ENCODE measurements around the gene ATP6V1E1.

The ATP6V1E1 gene

DNA sequence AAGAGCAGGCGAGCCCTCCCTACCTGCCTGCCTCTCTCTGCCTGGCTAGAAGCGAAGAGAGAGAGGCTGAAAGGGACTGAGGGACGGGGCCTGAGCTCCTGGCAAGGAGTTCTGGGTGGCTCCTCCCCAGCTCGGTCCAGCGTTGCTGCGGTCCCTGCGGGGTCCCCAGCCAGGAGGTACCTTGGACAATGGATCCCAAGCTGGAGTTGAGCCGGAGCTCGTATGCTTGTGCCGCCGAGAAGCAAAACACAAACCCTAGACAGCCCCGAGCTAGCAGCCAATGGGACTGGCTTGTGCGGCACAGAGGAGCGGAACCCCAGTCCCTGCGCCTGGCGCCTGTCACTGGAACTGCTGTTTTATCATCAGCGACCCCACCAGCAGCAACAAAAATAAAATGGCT lies 46.9 kb downstream of the ATP6V1E1 start:
- H3K36me3 ChIP-seq (ENCODE audit: control insufficient read depth in 2 of 2, insufficient read depth in 1 of 2, low read length in 2 of 2), result no peaks in the 10 kb centered on the region
- no peaks in the 10 kb centered on the region for H3K9me3 ChIP-seq (ENCODE audit: control insufficient read depth, insufficient read depth, low read depth, low read length)
- POLR2A ChIA-PET, result no interaction called here
- H3K4me1 ChIP-seq (ENCODE audit: control insufficient read depth, insufficient read depth, low read length), result no peaks in the 10 kb centered on the region
- CTCF ChIA-PET, result interaction anchor here (0.6 kb wide), 1 partner anchor 507 kb away, joined by 3 read pairs; no protein-coding TSS in a partner anchor
- H3K27ac ChIP-seq (ENCODE audit: extremely low read depth, low read depth, low read length), result no peak overlapping the region
- TF ChIP-seq, protein P1, sequence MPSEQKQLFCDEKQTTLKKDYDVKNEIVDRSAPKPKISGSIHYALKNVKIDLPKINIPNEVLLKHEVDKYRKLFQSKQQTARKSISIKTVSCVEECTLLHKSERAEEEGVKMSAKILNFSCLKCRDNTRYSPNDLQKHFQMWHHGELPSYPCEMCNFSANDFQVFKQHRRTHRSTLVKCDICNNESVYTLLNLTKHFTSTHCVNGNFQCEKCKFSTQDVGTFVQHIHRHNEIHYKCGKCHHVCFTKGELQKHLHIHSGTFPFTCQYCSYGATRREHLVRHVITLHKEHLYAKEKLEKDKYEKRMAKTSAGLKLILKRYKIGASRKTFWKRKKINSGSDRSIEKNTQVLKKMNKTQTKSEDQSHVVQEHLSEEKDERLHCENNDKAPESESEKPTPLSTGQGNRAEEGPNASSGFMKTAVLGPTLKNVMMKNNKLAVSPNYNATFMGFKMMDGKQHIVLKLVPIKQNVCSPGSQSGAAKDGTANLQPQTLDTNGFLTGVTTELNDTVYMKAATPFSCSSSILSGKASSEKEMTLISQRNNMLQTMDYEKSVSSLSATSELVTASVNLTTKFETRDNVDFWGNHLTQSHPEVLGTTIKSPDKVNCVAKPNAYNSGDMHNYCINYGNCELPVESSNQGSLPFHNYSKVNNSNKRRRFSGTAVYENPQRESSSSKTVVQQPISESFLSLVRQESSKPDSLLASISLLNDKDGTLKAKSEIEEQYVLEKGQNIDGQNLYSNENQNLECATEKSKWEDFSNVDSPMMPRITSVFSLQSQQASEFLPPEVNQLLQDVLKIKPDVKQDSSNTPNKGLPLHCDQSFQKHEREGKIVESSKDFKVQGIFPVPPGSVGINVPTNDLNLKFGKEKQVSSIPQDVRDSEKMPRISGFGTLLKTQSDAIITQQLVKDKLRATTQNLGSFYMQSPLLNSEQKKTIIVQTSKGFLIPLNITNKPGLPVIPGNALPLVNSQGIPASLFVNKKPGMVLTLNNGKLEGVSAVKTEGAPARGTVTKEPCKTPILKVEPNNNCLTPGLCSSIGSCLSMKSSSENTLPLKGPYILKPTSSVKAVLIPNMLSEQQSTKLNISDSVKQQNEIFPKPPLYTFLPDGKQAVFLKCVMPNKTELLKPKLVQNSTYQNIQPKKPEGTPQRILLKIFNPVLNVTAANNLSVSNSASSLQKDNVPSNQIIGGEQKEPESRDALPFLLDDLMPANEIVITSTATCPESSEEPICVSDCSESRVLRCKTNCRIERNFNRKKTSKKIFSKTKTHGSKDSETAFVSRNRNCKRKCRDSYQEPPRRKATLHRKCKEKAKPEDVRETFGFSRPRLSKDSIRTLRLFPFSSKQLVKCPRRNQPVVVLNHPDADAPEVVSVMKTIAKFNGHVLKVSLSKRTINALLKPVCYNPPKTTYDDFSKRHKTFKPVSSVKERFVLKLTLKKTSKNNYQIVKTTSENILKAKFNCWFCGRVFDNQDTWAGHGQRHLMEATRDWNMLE (tag by site-specific recombination; conservative IDR thresholded peaks at IDR 0.05; ENCODE audit: low read depth), result no peak
- TF ChIP-seq KLF16 (tag by site-specific recombination; IDR thresholded peaks at IDR 0.05), result no peak
- H3K4me3 ChIP-seq (ENCODE audit: low read depth, low read length), result no peak overlapping the region

DNA sequence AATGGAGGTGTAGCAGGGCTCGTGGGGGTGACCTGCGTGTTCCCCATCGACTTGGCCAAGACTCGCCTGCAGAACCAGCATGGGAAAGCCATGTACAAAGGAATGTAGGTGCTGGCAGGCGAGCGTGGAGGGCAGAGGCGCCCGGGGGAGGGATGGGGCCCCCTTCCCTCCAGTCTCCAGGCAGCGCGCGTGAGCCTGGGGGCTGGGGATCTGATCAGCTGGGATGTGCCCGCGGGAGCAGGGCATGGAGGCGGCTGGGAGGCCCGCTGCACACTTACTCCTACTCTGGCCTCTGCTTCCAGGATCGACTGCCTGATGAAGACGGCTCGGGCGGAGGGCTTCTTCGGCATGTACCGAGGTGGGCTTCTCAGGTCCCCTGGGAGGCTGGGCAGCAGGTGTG lies 47.5 kb downstream of the ATP6V1E1 start:
- Histone ChIP-seq H3K9me3 (ENCODE audit: control insufficient read depth, insufficient read depth, low read depth, low read length) (no peaks in the 10 kb centered on the region), H3K36me3 (ENCODE audit: control insufficient read depth in 2 of 2, insufficient read depth in 1 of 2, low read length in 2 of 2) (no peaks in the 10 kb centered on the region), H3K4me3 (ENCODE audit: low read depth, low read length) (no peak overlapping the region), H3K27ac (ENCODE audit: extremely low read depth, low read depth, low read length) (no peak overlapping the region), H3K4me1 (ENCODE audit: control insufficient read depth, insufficient read depth, low read length) (no peaks in the 10 kb centered on the region)
- ChIA-PET CTCF (no interaction called here), POLR2A (no interaction called here)
- TF ChIP-seq ZNF776 (tag by site-specific recombination; IDR thresholded peaks at IDR 0.05; ENCODE audit: borderline replicate concordance) (no peak), OVOL3 (tag by site-specific recombination; IDR thresholded peaks at IDR 0.05) (no peak), ZNF140 (tag by site-specific recombination; IDR thresholded peaks at IDR 0.05) (no peak), ZNF785 (tag by site-specific recombination; IDR thresholded peaks at IDR 0.05) (no peak), ZNF239 (tag by site-specific recombination; IDR thresholded peaks at IDR 0.05) (no peak), ZNF624 (tag by site-specific recombination; IDR thresholded peaks at IDR 0.05) (no peak), KLF10 (tag by site-specific recombination; IDR thresholded peaks at IDR 0.05) (no peak), ZNF155 (tag by site-specific recombination; IDR thresholded peaks at IDR 0.05) (no peak), BCL11B (tag by site-specific recombination; IDR thresholded peaks at IDR 0.05; ENCODE audit: low read depth) (no peak), ZNF426 (tag by site-specific recombination; IDR thresholded peaks at IDR 0.05) (no peak)
- TF ChIP-seq, protein P2, sequence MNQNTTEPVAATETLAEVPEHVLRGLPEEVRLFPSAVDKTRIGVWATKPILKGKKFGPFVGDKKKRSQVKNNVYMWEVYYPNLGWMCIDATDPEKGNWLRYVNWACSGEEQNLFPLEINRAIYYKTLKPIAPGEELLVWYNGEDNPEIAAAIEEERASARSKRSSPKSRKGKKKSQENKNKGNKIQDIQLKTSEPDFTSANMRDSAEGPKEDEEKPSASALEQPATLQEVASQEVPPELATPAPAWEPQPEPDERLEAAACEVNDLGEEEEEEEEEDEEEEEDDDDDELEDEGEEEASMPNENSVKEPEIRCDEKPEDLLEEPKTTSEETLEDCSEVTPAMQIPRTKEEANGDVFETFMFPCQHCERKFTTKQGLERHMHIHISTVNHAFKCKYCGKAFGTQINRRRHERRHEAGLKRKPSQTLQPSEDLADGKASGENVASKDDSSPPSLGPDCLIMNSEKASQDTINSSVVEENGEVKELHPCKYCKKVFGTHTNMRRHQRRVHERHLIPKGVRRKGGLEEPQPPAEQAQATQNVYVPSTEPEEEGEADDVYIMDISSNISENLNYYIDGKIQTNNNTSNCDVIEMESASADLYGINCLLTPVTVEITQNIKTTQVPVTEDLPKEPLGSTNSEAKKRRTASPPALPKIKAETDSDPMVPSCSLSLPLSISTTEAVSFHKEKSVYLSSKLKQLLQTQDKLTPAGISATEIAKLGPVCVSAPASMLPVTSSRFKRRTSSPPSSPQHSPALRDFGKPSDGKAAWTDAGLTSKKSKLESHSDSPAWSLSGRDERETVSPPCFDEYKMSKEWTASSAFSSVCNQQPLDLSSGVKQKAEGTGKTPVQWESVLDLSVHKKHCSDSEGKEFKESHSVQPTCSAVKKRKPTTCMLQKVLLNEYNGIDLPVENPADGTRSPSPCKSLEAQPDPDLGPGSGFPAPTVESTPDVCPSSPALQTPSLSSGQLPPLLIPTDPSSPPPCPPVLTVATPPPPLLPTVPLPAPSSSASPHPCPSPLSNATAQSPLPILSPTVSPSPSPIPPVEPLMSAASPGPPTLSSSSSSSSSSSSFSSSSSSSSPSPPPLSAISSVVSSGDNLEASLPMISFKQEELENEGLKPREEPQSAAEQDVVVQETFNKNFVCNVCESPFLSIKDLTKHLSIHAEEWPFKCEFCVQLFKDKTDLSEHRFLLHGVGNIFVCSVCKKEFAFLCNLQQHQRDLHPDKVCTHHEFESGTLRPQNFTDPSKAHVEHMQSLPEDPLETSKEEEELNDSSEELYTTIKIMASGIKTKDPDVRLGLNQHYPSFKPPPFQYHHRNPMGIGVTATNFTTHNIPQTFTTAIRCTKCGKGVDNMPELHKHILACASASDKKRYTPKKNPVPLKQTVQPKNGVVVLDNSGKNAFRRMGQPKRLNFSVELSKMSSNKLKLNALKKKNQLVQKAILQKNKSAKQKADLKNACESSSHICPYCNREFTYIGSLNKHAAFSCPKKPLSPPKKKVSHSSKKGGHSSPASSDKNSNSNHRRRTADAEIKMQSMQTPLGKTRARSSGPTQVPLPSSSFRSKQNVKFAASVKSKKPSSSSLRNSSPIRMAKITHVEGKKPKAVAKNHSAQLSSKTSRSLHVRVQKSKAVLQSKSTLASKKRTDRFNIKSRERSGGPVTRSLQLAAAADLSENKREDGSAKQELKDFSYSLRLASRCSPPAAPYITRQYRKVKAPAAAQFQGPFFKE (tag by site-specific recombination; IDR thresholded peaks at IDR 0.05; ENCODE audit: borderline replicate concordance), result no peak
- TF ChIP-seq, protein P3, sequence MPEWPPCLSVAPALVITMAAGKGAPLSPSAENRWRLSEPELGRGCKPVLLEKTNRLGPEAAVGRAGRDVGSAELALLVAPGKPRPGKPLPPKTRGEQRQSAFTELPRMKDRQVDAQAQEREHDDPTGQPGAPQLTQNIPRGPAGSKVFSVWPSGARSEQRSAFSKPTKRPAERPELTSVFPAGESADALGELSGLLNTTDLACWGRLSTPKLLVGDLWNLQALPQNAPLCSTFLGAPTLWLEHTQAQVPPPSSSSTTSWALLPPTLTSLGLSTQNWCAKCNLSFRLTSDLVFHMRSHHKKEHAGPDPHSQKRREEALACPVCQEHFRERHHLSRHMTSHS (tag by site-specific recombination; IDR thresholded peaks at IDR 0.05), result no peak
- TF ChIP-seq, protein P4, sequence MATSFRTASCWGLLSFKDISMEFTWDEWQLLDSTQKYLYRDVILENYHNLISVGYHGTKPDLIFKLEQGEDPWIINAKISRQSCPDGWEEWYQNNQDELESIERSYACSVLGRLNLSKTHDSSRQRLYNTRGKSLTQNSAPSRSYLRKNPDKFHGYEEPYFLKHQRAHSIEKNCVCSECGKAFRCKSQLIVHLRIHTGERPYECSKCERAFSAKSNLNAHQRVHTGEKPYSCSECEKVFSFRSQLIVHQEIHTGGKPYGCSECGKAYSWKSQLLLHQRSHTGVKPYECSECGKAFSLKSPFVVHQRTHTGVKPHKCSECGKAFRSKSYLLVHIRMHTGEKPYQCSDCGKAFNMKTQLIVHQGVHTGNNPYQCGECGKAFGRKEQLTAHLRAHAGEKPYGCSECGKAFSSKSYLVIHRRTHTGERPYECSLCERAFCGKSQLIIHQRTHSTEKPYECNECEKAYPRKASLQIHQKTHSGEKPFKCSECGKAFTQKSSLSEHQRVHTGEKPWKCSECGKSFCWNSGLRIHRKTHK (tag by site-specific recombination; IDR thresholded peaks at IDR 0.05), result no peak
